ENCODE results near the gene MARCHF2. TPM values are rescaled to one million over a fixed set of nuclear protein-coding genes. Genes with fewer than 3 reads are reported as not detected.
"Not testable (repeated sequence)": the region's sequence is repeated elsewhere in the genome, so short reads cannot be mapped to it uniquely, and the experiment has no call there.

MARCHF2 gene
- total and polyA plus RNA-seq, 2 donors (not counting 1 experiment from before 2014, with no cell fraction given), result 22.9 to 52.6 TPM

- Mint-ChIP-seq H3K27me3 (no peaks in the 10 kb centered on the region), H3K4me1 (no peaks in the 10 kb centered on the region), H3K4me3 (no peak overlapping the region), H3K27ac (no peak overlapping the region), H3K9me3 (ENCODE audit: insufficient read depth) (no peaks in the 10 kb centered on the region)
- H3K27me3 ChIP-seq (replicated peaks in 1 of 4; ENCODE audit: control extremely low read depth in 1 of 4, control insufficient read depth in 3 of 4, insufficient read depth in 4 of 4, low read length in 3 of 4), result peaks cover 0 to 1% (median 0%) of the 10 kb centered on the region in 4 experiments
- no peaks in the 10 kb centered on the region for H3K36me3 ChIP-seq (replicated peaks in 1 of 2; ENCODE audit: control extremely low read depth in 1 of 2, control insufficient read depth in 1 of 2, extremely low read depth in 1 of 2, insufficient read depth in 2 of 2, low read length in 1 of 2)
- H3K27ac ChIP-seq (ENCODE audit: low read length in 2 of 2), result no peak overlapping the region
- POLR2A ChIA-PET, result no interaction called here
- no peak overlapping the region for H2AFZ ChIP-seq (ENCODE audit: insufficient read depth, low read depth, low read length, poor library complexity, severe bottlenecking)
- H3K9ac ChIP-seq (ENCODE audit: low read length), result no peak overlapping the region
- intact Hi-C loops (cut with micrococcal nuclease), result no loop called here
- no peaks in the 10 kb centered on the region for H4K20me1 ChIP-seq (ENCODE audit: control insufficient read depth, insufficient read depth, low read length, poor library complexity, severe bottlenecking)
- no peak overlapping the region for H3K4me2 ChIP-seq (replicated peaks; ENCODE audit: low read depth, low read length, poor library complexity, severe bottlenecking)
- no peaks in the 10 kb centered on the region for H3K9me3 ChIP-seq (ENCODE audit: control extremely low read depth in 1 of 3, control insufficient read depth in 2 of 3, insufficient read depth in 1 of 3, low read length in 2 of 3)
- H3K4me3 ChIP-seq (ENCODE audit: control extremely low read depth in 1 of 5, extremely low read depth in 1 of 5, insufficient read depth in 1 of 5, low read depth in 2 of 5, low read length in 4 of 5), result no peak overlapping the region
- DNase-seq (no peak), ATAC-seq (ENCODE audit: low read depth) (no peak)
- no peak for TF ChIP-seq EZH2 (IDR thresholded peaks at IDR 0.05; ENCODE audit: borderline replicate concordance, insufficient read depth, low read depth, low read length, poor library complexity, severe bottlenecking)
- no peak for TF ChIP-seq CTCF (IDR thresholded peaks at IDR 0.05)
- CTCF ChIA-PET, result interaction anchor here (0.6 kb wide), 1 partner anchor 768 kb away, joined by 3 read pairs; no protein-coding TSS in a partner anchor
- WGBS (ENCODE audit: insufficient coverage), result 95% methylated on average over 21 of the region's 26 CpGs
- H3K4me1 ChIP-seq (ENCODE audit: control insufficient read depth in 2 of 2, insufficient read depth in 2 of 2, low read length in 2 of 2), result no peaks in the 10 kb centered on the region
- H3K79me2 ChIP-seq (ENCODE audit: control insufficient read depth, insufficient read depth, low read length), result no peaks in the 10 kb centered on the region
These were observed 39.0 kb upstream of the MARCHF2 start for GRCh38 chr19:8373867-8374813.

DNA sequence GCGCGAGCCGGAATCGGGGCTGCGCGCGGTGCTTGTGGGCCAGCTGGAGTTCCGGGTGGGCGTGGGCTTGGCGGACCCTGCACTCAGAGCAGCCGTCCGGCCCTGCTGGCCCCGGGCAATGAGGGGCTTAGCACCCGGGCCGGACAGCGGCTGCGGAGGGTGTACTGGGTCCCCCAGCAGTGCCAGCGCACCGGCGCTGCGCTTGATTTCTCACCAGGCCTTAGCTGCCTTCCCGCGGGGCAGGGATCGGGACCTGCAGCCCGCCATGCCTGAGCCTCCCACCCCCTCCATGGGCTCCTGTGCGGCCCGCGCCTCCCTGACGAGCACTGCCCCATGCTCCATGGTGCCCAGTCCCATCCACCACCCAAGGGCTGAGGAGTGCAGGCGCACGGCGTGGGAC, 37.3 kb upstream of the MARCHF2 start:
- not testable (repeated sequence) for H3K4me2 ChIP-seq (replicated peaks; ENCODE audit: low read depth, low read length, poor library complexity, severe bottlenecking)

DNA sequence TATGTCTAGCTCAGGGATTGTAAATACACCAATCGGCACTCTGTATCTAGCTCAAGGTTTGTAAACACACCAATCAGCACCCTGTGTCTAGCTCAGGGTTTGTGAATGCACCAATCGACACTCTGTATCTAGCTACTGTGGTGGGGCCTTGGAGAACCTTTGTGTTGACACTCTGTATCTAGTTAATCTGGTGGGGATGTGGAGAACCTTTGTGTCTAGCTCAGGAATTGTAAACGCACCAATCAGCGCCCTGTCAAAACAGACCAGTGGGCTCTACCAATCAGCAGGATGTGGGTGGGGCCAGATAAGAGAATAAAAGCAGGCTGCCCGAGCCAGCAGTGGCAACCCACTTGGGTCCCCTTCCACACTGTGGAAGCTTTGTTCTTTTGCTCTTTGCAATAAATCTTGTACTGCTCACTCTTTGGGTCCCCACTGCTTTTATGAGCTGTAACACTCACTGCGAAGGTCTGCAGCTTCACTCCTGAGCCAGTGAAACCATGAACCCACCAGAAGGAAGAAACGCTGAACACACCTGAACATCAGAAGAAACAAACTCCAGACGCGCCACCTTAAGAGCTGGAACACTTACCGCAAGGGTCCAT, 36.6 kb upstream of the MARCHF2 start:
- H2AFZ ChIP-seq (ENCODE audit: insufficient read depth, low read depth, low read length, poor library complexity, severe bottlenecking); H3K27ac ChIP-seq (ENCODE audit: low read length in 2 of 2); H4K20me1 ChIP-seq (ENCODE audit: control insufficient read depth, insufficient read depth, low read length, poor library complexity, severe bottlenecking); H3K4me3 Mint-ChIP-seq; H3K36me3 ChIP-seq (replicated peaks in 1 of 2; ENCODE audit: control extremely low read depth in 1 of 2, control insufficient read depth in 1 of 2, extremely low read depth in 1 of 2, insufficient read depth in 2 of 2, low read length in 1 of 2); H3K79me2 ChIP-seq (ENCODE audit: control insufficient read depth, insufficient read depth, low read length); H3K27me3 ChIP-seq (replicated peaks in 1 of 4; ENCODE audit: control extremely low read depth in 1 of 4, control insufficient read depth in 3 of 4, insufficient read depth in 4 of 4, low read length in 3 of 4); H3K9me3 Mint-ChIP-seq (ENCODE audit: insufficient read depth); H3K4me2 ChIP-seq (replicated peaks; ENCODE audit: low read depth, low read length, poor library complexity, severe bottlenecking); H3K9ac ChIP-seq (ENCODE audit: low read length); H3K9me3 ChIP-seq (ENCODE audit: control extremely low read depth in 1 of 3, control insufficient read depth in 2 of 3, insufficient read depth in 1 of 3, low read length in 2 of 3); H3K4me1 ChIP-seq (ENCODE audit: control insufficient read depth in 2 of 2, insufficient read depth in 2 of 2, low read length in 2 of 2); POLR2A ChIA-PET; H3K4me3 ChIP-seq (ENCODE audit: control extremely low read depth in 1 of 5, extremely low read depth in 1 of 5, insufficient read depth in 1 of 5, low read depth in 2 of 5, low read length in 4 of 5); DNase-seq; H3K4me1 Mint-ChIP-seq; ATAC-seq (ENCODE audit: low read depth); intact Hi-C loops (cut with micrococcal nuclease); H3K27me3 Mint-ChIP-seq; H3K27ac Mint-ChIP-seq: not testable (repeated sequence)
- CTCF ChIA-PET, result interaction anchor here (3.2 kb wide), 1 partner anchor 22 kb away, joined by 13 read pairs; no protein-coding TSS in a partner anchor
- WGBS (ENCODE audit: insufficient coverage), result 100% methylated on average over 4 of the region's 10 CpGs

More for the DNA sequence above, 37.3 kb upstream of the MARCHF2 start:
- H2AFZ ChIP-seq (ENCODE audit: insufficient read depth, low read depth, low read length, poor library complexity, severe bottlenecking); H3K9me3 Mint-ChIP-seq (ENCODE audit: insufficient read depth); H3K4me3 Mint-ChIP-seq; H3K27ac ChIP-seq (ENCODE audit: low read length in 2 of 2); POLR2A ChIA-PET; H3K9ac ChIP-seq (ENCODE audit: low read length); H3K27me3 ChIP-seq (replicated peaks in 1 of 4; ENCODE audit: control extremely low read depth in 1 of 4, control insufficient read depth in 3 of 4, insufficient read depth in 4 of 4, low read length in 3 of 4); H4K20me1 ChIP-seq (ENCODE audit: control insufficient read depth, insufficient read depth, low read length, poor library complexity, severe bottlenecking); intact Hi-C loops (cut with micrococcal nuclease); DNase-seq; H3K36me3 ChIP-seq (replicated peaks in 1 of 2; ENCODE audit: control extremely low read depth in 1 of 2, control insufficient read depth in 1 of 2, extremely low read depth in 1 of 2, insufficient read depth in 2 of 2, low read length in 1 of 2); H3K4me3 ChIP-seq (ENCODE audit: control extremely low read depth in 1 of 5, extremely low read depth in 1 of 5, insufficient read depth in 1 of 5, low read depth in 2 of 5, low read length in 4 of 5); ATAC-seq (ENCODE audit: low read depth); H3K4me1 ChIP-seq (ENCODE audit: control insufficient read depth in 2 of 2, insufficient read depth in 2 of 2, low read length in 2 of 2); H3K79me2 ChIP-seq (ENCODE audit: control insufficient read depth, insufficient read depth, low read length); H3K9me3 ChIP-seq (ENCODE audit: control extremely low read depth in 1 of 3, control insufficient read depth in 2 of 3, insufficient read depth in 1 of 3, low read length in 2 of 3); H3K27ac Mint-ChIP-seq; H3K27me3 Mint-ChIP-seq; H3K4me1 Mint-ChIP-seq: not testable (repeated sequence)
- CTCF ChIA-PET, result interaction anchor here (3.2 kb wide), 1 partner anchor 21 kb away, joined by 13 read pairs; no protein-coding TSS in a partner anchor
- WGBS (ENCODE audit: insufficient coverage), result 97% methylated on average over 32 of the region's 32 CpGs
